Stomach (tissue), 4 donors: ENCODE results near the gene PMVK.

Experiments
- EP300 ChIP-seq: sonication (generic); formaldehyde crosslinking; IDR thresholded peaks from one replicate; pipeline ENCODE4 v1.6.1; 2017; ENCODE audit warnings: antibody characterized with exemption
- POLR2A ChIP-seq, 4 donors: fragments of 450-650 bp; IDR thresholded peaks; one replicate each; pipeline ENCODE4 v1.6.1; 2016; ENCODE audit warnings: antibody characterized with exemption in 4 of 4, control low read depth in 2 of 4, mild to moderate bottlenecking in 1 of 4, moderate library complexity in 1 of 4
- POLR2AphosphoS5 ChIP-seq, 3 donors: sonication (generic); formaldehyde crosslinking; IDR thresholded peaks; one replicate each; pipeline ENCODE4 v1.6.1; 2016; ENCODE audit warnings: antibody characterized with exemption in 3 of 3
- TF ChIP-seq, protein P1 (sequence below), 7 experiments: fragments of 450-650 bp in 4 of 7; fragments of 200-600 bp in 3 of 7; sonication (generic) in 3 of 7; IDR thresholded peaks; one replicate each; pipeline ENCODE4 v1.5.1; 2016 to 2019; ENCODE audit warnings: antibody characterized with exemption in 7 of 7, control low read depth in 2 of 7, mild to moderate bottlenecking in 1 of 7

GRCh38 chr1:154876842-154877369 lies 59.6 kb downstream of the PMVK start:
- TF ChIP-seq, protein P1, sequence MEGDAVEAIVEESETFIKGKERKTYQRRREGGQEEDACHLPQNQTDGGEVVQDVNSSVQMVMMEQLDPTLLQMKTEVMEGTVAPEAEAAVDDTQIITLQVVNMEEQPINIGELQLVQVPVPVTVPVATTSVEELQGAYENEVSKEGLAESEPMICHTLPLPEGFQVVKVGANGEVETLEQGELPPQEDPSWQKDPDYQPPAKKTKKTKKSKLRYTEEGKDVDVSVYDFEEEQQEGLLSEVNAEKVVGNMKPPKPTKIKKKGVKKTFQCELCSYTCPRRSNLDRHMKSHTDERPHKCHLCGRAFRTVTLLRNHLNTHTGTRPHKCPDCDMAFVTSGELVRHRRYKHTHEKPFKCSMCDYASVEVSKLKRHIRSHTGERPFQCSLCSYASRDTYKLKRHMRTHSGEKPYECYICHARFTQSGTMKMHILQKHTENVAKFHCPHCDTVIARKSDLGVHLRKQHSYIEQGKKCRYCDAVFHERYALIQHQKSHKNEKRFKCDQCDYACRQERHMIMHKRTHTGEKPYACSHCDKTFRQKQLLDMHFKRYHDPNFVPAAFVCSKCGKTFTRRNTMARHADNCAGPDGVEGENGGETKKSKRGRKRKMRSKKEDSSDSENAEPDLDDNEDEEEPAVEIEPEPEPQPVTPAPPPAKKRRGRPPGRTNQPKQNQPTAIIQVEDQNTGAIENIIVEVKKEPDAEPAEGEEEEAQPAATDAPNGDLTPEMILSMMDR (IDR thresholded peaks at IDR 0.05), result no peak
- TF ChIP-seq POLR2A (IDR thresholded peaks at IDR 0.05), result no peak
- TF ChIP-seq POLR2AphosphoS5 (IDR thresholded peaks at IDR 0.05), result no peak
- no peak for TF ChIP-seq EP300
